ENCODE results near the gene COQ10A. TPM values are rescaled to one million over a fixed set of nuclear protein-coding genes. Genes with fewer than 3 reads are reported as not detected.
"Not testable (repeated sequence)": the region's sequence is repeated elsewhere in the genome, so short reads cannot be mapped to it uniquely, and the experiment has no call there.

The COQ10A gene
- total and polyA plus RNA-seq, 7 donors, result 16.2 to 105 (median 63.1) TPM

GRCh38 chr12:56267443-56268071 lies 815 bp downstream of the COQ10A start:
- peak overlapping the region; percentile 87 for H3K4me3 ChIP-seq
- peaks cover 59% of the 10 kb centered on the region for H3K4me1 ChIP-seq
- H3K27ac ChIP-seq, result peak overlapping the region; percentile 96
- WGBS, 3 donors, result 7 to 14% (median 7%) methylated on average over 21 of the region's 21 CpGs
- H3K9me3 ChIP-seq, result no peaks in the 10 kb centered on the region
- peak; percentile 74 to 86 for DNase-seq
- no peak for TF ChIP-seq CTCF (IDR thresholded peaks at IDR 0.05)
- peak; percentile 15 to 59 (median 42) for ATAC-seq
- intact Hi-C loops (cut with DNase I), result no loop called here
- H3K36me3 ChIP-seq (ENCODE audit: insufficient read depth in 1 of 2, low read depth in 1 of 2), result peaks cover 4 to 31% of the 10 kb centered on the region in 2 donors
- no peaks in the 10 kb centered on the region for H3K27me3 ChIP-seq (ENCODE audit: insufficient read depth in 3 of 3, low read length in 2 of 3)

GRCh38 chr12:56271031-56271430 lies 4.3 kb downstream of the COQ10A start:
- peak overlapping the region; percentile 2 for H3K4me3 ChIP-seq
- peaks cover 55% of the 10 kb centered on the region for H3K4me1 ChIP-seq
- no peak for DNase-seq
- no peaks in the 10 kb centered on the region for H3K27me3 ChIP-seq (ENCODE audit: insufficient read depth in 3 of 3, low read length in 2 of 3)
- TF ChIP-seq CTCF (IDR thresholded peaks at IDR 0.05), result peak; percentile 45
- intact Hi-C loops (cut with DNase I), result no loop called here
- ATAC-seq, result peak; percentile 61 to 83 (median 74)
- H3K27ac ChIP-seq, result peak overlapping the region; percentile 65
- WGBS, 3 donors, result 3 to 7% (median 7%) methylated on average over 1 of the region's 1 CpG
- peaks cover 9 to 66% of the 10 kb centered on the region in 2 donors for H3K36me3 ChIP-seq (ENCODE audit: insufficient read depth in 1 of 2, low read depth in 1 of 2)
- H3K9me3 ChIP-seq, result no peaks in the 10 kb centered on the region

GRCh38 chr12:56272468-56272867 lies 5.7 kb downstream of the COQ10A start:
- H3K36me3 ChIP-seq (ENCODE audit: insufficient read depth in 1 of 2, low read depth in 1 of 2), result peaks cover 9 to 80% of the 10 kb centered on the region in 2 donors

GRCh38 chr12:56274299-56274698 lies 7.6 kb downstream of the COQ10A start:
- Histone ChIP-seq H3K4me3 (no peak overlapping the region), H3K27ac (no peak overlapping the region), H3K36me3 (ENCODE audit: insufficient read depth in 1 of 2, low read depth in 1 of 2) (peaks cover 15 to 96% of the 10 kb centered on the region in 2 donors), H3K9me3 (no peaks in the 10 kb centered on the region), H3K4me1 (peaks cover 31% of the 10 kb centered on the region), H3K27me3 (ENCODE audit: insufficient read depth in 3 of 3, low read length in 2 of 3) (no peaks in the 10 kb centered on the region)
- intact Hi-C loops (cut with DNase I), result no loop called here
- DNase-seq (no peak), ATAC-seq (no peak)
- TF ChIP-seq CTCF (IDR thresholded peaks at IDR 0.05), result no peak
- 93 to 97% (median 95%) methylated on average over 2 of the region's 2 CpGs for WGBS, 3 donors

More at GRCh38 chr12:56272468-56272867, 5.7 kb downstream of the COQ10A start:
- DNase-seq; H3K27me3 ChIP-seq (ENCODE audit: insufficient read depth in 3 of 3, low read length in 2 of 3); H3K9me3 ChIP-seq; ATAC-seq; intact Hi-C loops (cut with DNase I); H3K4me3 ChIP-seq: not testable (repeated sequence)
- Histone ChIP-seq H3K4me1 (peaks cover 49% of the 10 kb centered on the region), H3K27ac (peak overlapping the region; percentile 53)
- WGBS, 3 donors, result 31 to 51% (median 32%) methylated on average over 2 of the region's 2 CpGs

- peaks cover 28 to 100% of the 10 kb centered on the region in 2 donors for H3K36me3 ChIP-seq (ENCODE audit: insufficient read depth in 1 of 2, low read depth in 1 of 2)
- H3K4me1 ChIP-seq, result no peaks in the 10 kb centered on the region
- ATAC-seq, result no peak
- 87 to 93% (median 90%) methylated on average over 3 of the region's 3 CpGs for WGBS, 3 donors
- H3K9me3 ChIP-seq, result no peaks in the 10 kb centered on the region
- no peaks in the 10 kb centered on the region for H3K27me3 ChIP-seq (ENCODE audit: insufficient read depth in 3 of 3, low read length in 2 of 3)
- no peak overlapping the region for H3K27ac ChIP-seq
- no peak for DNase-seq
- H3K4me3 ChIP-seq, result no peak overlapping the region
- TF ChIP-seq CTCF (IDR thresholded peaks at IDR 0.05), result no peak
- intact Hi-C loops (cut with DNase I), result no loop called here
Observed at GRCh38 chr12:56278905-56279304, 12.2 kb downstream of the COQ10A start.

Measured in psoas muscle (tissue), 8 donors.